IgD-negative memory B cell (primary cell): Measurements from ENCODE around the gene RGS19. TPM values are rescaled to one million over a fixed set of nuclear protein-coding genes. Genes with fewer than 3 reads are reported as not detected.

ENCODE experiments used
- H3K27ac Mint-ChIP-seq, 3 donors: one replicate each; pipeline ENCODE4 v1.8.0; 2020 to 2022; ENCODE audit warnings: mild to moderate bottlenecking in 3 of 3, mixed read lengths in 3 of 3, moderate library complexity in 1 of 3
- H3K27me3 Mint-ChIP-seq: one replicate; pipeline ENCODE4 v1.8.0; 2021; ENCODE audit warnings: mixed read lengths
- H3K36me3 Mint-ChIP-seq: one replicate; pipeline ENCODE4 v1.8.0; 2020; ENCODE audit warnings: mild to moderate bottlenecking, mixed read lengths
- H3K4me1 Mint-ChIP-seq, 3 donors: one replicate each; pipeline ENCODE4 v1.8.0; 2020 to 2022; ENCODE audit warnings: mixed read lengths in 3 of 3, mild to moderate bottlenecking in 1 of 3
- H3K4me3 Mint-ChIP-seq, 4 donors: one replicate each; pipeline ENCODE4 v1.8.0; 2020 to 2022; ENCODE audit warnings: mild to moderate bottlenecking in 4 of 4, mixed read lengths in 4 of 4, moderate library complexity in 3 of 4
- H3K9me3 Mint-ChIP-seq, 3 donors: one replicate each; pipeline ENCODE4 v1.8.0; 2020 to 2021; ENCODE audit warnings: mixed read lengths in 3 of 3, mild to moderate bottlenecking in 1 of 3
- polyA plus RNA-seq: library from polyadenylated mRNA; unstranded; fragments of 300-500 nt; fragmentation: Illumina TruSeq; gene quantifications from one replicate; pipeline ENCODE4 v1.2.3, GENCODE V29; 2021

The RGS19 gene
- polyA plus RNA-seq, 1 donor from 2014 or later = 202 TPM

DNA sequence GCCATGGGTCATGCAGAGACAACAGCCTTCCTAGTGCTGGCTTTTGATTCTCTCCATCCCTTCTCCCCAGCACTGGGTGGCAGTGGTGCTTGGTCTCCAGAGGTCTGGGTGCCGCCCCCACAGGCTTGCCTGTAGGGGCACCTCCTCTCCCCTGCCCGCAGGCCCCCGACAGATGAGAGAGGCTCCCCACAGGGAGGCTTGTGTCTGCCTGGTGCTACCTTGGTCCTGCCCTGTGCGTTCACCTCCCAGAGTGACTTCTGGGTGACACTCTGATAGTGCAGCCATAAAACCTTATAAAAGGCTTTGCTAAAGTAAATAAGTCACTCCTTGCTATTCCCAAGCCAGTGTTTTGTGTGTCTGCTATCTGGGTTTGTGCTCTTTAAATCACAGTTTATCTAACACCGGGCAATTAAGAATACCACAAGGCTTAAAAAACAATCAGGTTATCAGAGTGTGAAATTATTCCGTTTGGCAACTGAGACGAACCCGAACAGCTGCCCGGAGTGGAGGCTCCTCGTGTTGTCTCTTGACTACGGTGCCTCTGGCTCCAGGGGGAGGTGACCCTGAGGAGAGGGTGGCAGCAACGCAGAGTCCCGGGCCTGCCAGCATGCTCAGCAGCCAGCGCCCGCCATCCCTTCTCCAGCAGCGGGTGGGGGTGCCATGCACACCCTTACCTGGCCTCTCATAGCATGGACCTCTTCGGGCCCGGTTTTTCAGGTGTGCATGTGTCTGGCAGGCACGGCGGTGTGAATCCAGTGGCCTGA is 48.8 kb downstream of the RGS19 start:
- H3K4me3 Mint-ChIP-seq = no peak overlapping the region
- no peaks in the 10 kb centered on the region for H3K36me3 Mint-ChIP-seq
- H3K9me3 Mint-ChIP-seq = no peaks in the 10 kb centered on the region
- H3K4me1 Mint-ChIP-seq = peaks cover 0 to 1% (median 0%) of the 10 kb centered on the region in 3 donors
- no peaks in the 10 kb centered on the region for H3K27me3 Mint-ChIP-seq
- no peak overlapping the region for H3K27ac Mint-ChIP-seq

- H3K9me3 Mint-ChIP-seq = no peaks in the 10 kb centered on the region
- no peaks in the 10 kb centered on the region for H3K27me3 Mint-ChIP-seq
- no peak overlapping the region for H3K27ac Mint-ChIP-seq
- no peak overlapping the region for H3K4me3 Mint-ChIP-seq
- H3K4me1 Mint-ChIP-seq = peaks cover 0 to 1% (median 0%) of the 10 kb centered on the region in 3 donors
- no peaks in the 10 kb centered on the region for H3K36me3 Mint-ChIP-seq
These were observed 49.8 kb downstream of the RGS19 start for GRCh38 chr20:64029293-64030117.

- H3K4me3 Mint-ChIP-seq = no peak overlapping the region
- no peaks in the 10 kb centered on the region for H3K27me3 Mint-ChIP-seq
- peaks cover 3% of the 10 kb centered on the region for H3K36me3 Mint-ChIP-seq
- no peaks in the 10 kb centered on the region for H3K9me3 Mint-ChIP-seq
- H3K4me1 Mint-ChIP-seq = no peaks in the 10 kb centered on the region
- no peak overlapping the region for H3K27ac Mint-ChIP-seq
These were observed 51.2 kb downstream of the RGS19 start for GRCh38 chr20:64027981-64028685.

GRCh38 chr20:64025826-64026412 is 53.4 kb downstream of the RGS19 start:
- H3K4me1 Mint-ChIP-seq = no peaks in the 10 kb centered on the region
- H3K27ac Mint-ChIP-seq = no peak overlapping the region
- no peak overlapping the region for H3K4me3 Mint-ChIP-seq
- no peaks in the 10 kb centered on the region for H3K27me3 Mint-ChIP-seq
- H3K9me3 Mint-ChIP-seq = no peaks in the 10 kb centered on the region
- H3K36me3 Mint-ChIP-seq = peaks cover 3% of the 10 kb centered on the region

GRCh38 chr20:64025101-64025825 is 54.1 kb downstream of the RGS19 start:
- H3K27ac Mint-ChIP-seq = no peak overlapping the region
- H3K36me3 Mint-ChIP-seq = peaks cover 3% of the 10 kb centered on the region
- no peaks in the 10 kb centered on the region for H3K9me3 Mint-ChIP-seq
- H3K4me1 Mint-ChIP-seq = no peaks in the 10 kb centered on the region
- no peak overlapping the region for H3K4me3 Mint-ChIP-seq
- no peaks in the 10 kb centered on the region for H3K27me3 Mint-ChIP-seq

- Mint-ChIP-seq H3K36me3 (peaks cover 3% of the 10 kb centered on the region), H3K27me3 (no peaks in the 10 kb centered on the region), H3K27ac (no peak overlapping the region), H3K4me3 (no peak overlapping the region), H3K4me1 (no peaks in the 10 kb centered on the region), H3K9me3 (no peaks in the 10 kb centered on the region)
These were observed 55.0 kb downstream of the RGS19 start for GRCh38 chr20:64024141-64024990.

- Mint-ChIP-seq H3K27ac (peak overlapping the region in 1 of 3 donors; percentile 57), H3K27me3 (no peaks in the 10 kb centered on the region), H3K4me1 (no peaks in the 10 kb centered on the region), H3K4me3 (no peak overlapping the region), H3K9me3 (no peaks in the 10 kb centered on the region), H3K36me3 (peaks cover 6% of the 10 kb centered on the region)
These were observed 55.8 kb downstream of the RGS19 start for GRCh38 chr20:64023361-64024140.

Other genes starting within 250 kb of the RGS19 start
- 0.04 TPM for gene ZBTB46, start 248.3 kb downstream of the RGS19 start, polyA plus RNA-seq
- 0.19 TPM for gene ABHD16B, start 218.0 kb downstream of the RGS19 start, polyA plus RNA-seq
- gene TPD52L2, start 214.2 kb downstream of the RGS19 start, polyA plus RNA-seq = 80.4 TPM
- gene DNAJC5, start 184.4 kb downstream of the RGS19 start, polyA plus RNA-seq = 5.2 TPM
- gene UCKL1, start 123.1 kb downstream of the RGS19 start, polyA plus RNA-seq = 67.9 TPM
- gene ZNF512B, start 109.6 kb downstream of the RGS19 start, polyA plus RNA-seq = 0.30 TPM
- gene SAMD10, start 99.9 kb downstream of the RGS19 start, polyA plus RNA-seq = 9.5 TPM
- 106 TPM for gene PRPF6, start 98.4 kb downstream of the RGS19 start, polyA plus RNA-seq
- gene C20orf204, start 43.3 kb downstream of the RGS19 start, polyA plus RNA-seq = not detected
- gene SOX18, start 29.9 kb downstream of the RGS19 start, polyA plus RNA-seq = not detected
- 41.3 TPM for gene TCEA2, start 16.3 kb downstream of the RGS19 start, polyA plus RNA-seq
- gene OPRL1, start 564 bp upstream of the RGS19 start, polyA plus RNA-seq = 3.7 TPM
- 0.83 TPM for gene LKAAEAR1, start 4.9 kb upstream of the RGS19 start, polyA plus RNA-seq
- not detected for gene NPBWR2, start 28.0 kb upstream of the RGS19 start, polyA plus RNA-seq
- not detected for gene MYT1, start 84.9 kb upstream of the RGS19 start, polyA plus RNA-seq
- gene PCMTD2, start 176.2 kb upstream of the RGS19 start, polyA plus RNA-seq = 35.7 TPM